Left ventricle myocardium inferior (tissue), 1 donor: ENCODE measurements around the gene GABBR2. TPM values are rescaled to one million over a fixed set of nuclear protein-coding genes. Genes with fewer than 3 reads are reported as not detected.

Experiments used
- DNase-seq: peaks from one replicate; pipeline ENCODE4 v3.0.0-alpha.2; 2020
- H3K27ac ChIP-seq: fragments of 200-600 bp; replicated peaks from 2 replicates; pipeline ENCODE4 v1.8.0; 2021
- H3K27me3 ChIP-seq: fragments of 200-600 bp; 2 replicates; pipeline ENCODE4 v1.8.0; 2021; ENCODE audit warnings: low read depth
- H3K36me3 ChIP-seq: fragments of 200-600 bp; 2 replicates; pipeline ENCODE4 v1.8.0; 2021
- H3K4me1 ChIP-seq: fragments of 200-600 bp; 2 replicates; pipeline ENCODE4 v1.8.0; 2021
- H3K4me3 ChIP-seq: fragments of 200-600 bp; 2 replicates; pipeline ENCODE4 v1.8.0; 2021; ENCODE audit warnings: mild to moderate bottlenecking, moderate library complexity
- H3K9me3 ChIP-seq: fragments of 200-600 bp; replicated peaks from 2 replicates; pipeline ENCODE4 v1.8.0; 2021
- intact Hi-C: fragments of 100-400 bp; cut with micrococcal nuclease; formaldehyde crosslinking; loops from one replicate; pipeline ENCODE4 v1.11.0; 2022
- total RNA-seq: library from RNA; stranded (reverse); fragmentation: NEBNext Ultra II Directional; extraction: Animal tissue kit (Norgen Biotek cat#: 25700); gene quantifications from one replicate; pipeline ENCODE4 v1.2.1, GENCODE V29; 2021
- TF ChIP-seq, protein P1 (sequence below): fragments of 200-600 bp; IDR thresholded peaks from 2 replicates; pipeline ENCODE4 v1.8.0; 2021; ENCODE audit warnings: antibody characterized with exemption, mild to moderate bottlenecking, borderline replicate concordance
- donor health status: DM: no; HTN: yes; CAD: no; lungs with severe emphysema.

The GABBR2 gene
- total RNA-seq, 1 donor from 2014 or later, result 1.1 TPM

DNA sequence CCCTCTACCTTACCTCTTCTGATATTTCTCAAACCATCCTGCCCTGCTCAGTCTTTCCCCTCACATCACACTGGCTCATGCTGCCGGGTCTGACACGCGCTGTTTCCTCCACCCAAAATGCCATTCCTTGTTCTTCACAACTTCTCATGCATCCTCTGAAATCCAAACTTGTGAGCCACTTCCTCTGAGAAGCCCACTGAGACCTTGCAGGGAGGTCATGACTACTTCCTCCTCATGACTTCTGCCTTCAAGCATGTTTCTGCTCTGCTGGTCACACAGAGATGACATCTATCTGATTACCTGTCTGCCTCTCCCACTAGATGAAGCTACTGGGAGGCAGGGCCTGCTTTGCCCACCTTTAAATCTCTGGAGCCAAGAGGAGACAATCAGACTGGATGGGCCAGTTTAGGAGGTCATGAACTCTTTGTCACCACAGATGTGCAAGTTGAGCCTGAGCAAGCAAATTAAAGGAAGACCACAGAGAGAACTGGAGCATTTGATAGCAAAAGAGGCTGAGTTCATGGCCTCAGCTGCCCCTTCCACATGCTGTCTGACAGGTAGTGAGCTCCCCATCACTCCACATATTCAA is 333.5 kb downstream of the GABBR2 start:
- H3K27ac ChIP-seq, result no peak overlapping the region
- peaks cover 10% of the 10 kb centered on the region for H3K4me1 ChIP-seq
- H3K4me3 ChIP-seq, result no peak overlapping the region
- peaks cover 13% of the 10 kb centered on the region for H3K27me3 ChIP-seq
- DNase-seq, result no peak
- intact Hi-C loops, result no loop called here
- H3K9me3 ChIP-seq, result no peaks in the 10 kb centered on the region
- TF ChIP-seq, protein P1, sequence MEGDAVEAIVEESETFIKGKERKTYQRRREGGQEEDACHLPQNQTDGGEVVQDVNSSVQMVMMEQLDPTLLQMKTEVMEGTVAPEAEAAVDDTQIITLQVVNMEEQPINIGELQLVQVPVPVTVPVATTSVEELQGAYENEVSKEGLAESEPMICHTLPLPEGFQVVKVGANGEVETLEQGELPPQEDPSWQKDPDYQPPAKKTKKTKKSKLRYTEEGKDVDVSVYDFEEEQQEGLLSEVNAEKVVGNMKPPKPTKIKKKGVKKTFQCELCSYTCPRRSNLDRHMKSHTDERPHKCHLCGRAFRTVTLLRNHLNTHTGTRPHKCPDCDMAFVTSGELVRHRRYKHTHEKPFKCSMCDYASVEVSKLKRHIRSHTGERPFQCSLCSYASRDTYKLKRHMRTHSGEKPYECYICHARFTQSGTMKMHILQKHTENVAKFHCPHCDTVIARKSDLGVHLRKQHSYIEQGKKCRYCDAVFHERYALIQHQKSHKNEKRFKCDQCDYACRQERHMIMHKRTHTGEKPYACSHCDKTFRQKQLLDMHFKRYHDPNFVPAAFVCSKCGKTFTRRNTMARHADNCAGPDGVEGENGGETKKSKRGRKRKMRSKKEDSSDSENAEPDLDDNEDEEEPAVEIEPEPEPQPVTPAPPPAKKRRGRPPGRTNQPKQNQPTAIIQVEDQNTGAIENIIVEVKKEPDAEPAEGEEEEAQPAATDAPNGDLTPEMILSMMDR, result no peak
- H3K36me3 ChIP-seq, result no peaks in the 10 kb centered on the region

DNA sequence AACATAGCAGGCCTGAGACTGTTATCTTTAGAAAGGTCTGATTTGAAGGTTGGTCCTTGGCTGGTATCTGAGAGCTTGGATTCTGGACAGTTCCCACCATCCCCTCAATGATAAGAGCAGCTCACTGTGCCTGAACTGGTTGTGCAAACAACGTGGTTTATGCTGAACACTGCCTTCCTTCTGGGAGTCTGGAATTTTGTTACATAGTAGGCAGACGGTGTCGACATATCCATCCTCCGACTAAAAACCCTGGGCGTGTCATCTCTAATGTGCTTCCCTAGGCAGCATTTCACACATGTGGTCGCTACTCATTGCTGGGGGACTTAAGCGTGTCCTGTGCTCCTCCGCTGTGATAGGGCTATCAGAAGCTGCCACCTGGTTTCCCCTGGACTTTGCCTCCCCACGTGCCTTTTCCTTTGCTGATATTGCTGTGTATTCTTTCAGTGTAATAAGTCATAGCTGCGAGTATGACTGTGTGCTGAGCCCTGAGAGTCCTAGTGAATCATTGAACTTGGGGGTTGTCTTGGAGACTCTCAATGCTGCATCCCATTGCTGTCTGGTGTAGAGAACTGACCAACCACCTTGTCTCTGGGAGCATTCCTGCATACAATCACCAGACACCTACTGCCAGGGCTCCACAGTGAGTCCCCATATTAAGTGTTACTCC is 334.2 kb downstream of the GABBR2 start:
- Histone ChIP-seq H3K36me3 (no peaks in the 10 kb centered on the region), H3K4me3 (no peak overlapping the region), H3K4me1 (peaks cover 7% of the 10 kb centered on the region), H3K9me3 (no peaks in the 10 kb centered on the region), H3K27me3 (peaks cover 13% of the 10 kb centered on the region), H3K27ac (no peak overlapping the region)
- intact Hi-C loops, result no loop called here
- TF ChIP-seq, protein P1, result no peak
- DNase-seq, result no peak

DNA sequence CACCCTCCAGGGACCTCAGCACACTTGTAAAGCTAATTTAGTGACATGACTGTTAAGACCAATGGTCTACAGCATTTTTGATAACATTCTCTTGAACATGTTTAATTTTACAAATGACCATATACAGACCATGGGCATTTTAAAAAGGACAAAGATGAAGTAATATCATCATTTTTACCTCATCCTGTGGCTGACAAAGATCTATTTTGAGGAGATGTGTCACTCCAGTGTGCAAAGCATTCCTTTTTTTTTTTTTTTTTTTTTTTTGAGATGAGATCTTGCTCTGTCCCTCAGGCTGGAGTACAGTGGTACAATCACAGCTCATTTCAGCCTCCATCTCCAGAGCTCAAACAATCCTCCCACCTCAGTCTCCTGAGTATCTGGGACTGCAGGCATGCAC is 335.1 kb downstream of the GABBR2 start:
- H3K36me3 ChIP-seq, result no peaks in the 10 kb centered on the region
- intact Hi-C loops, result no loop called here
- H3K27me3 ChIP-seq, result peaks cover 22% of the 10 kb centered on the region
- TF ChIP-seq, protein P1, result no peak
- no peak for DNase-seq
- H3K9me3 ChIP-seq, result no peaks in the 10 kb centered on the region
- peaks cover 7% of the 10 kb centered on the region for H3K4me1 ChIP-seq
- H3K27ac ChIP-seq, result no peak overlapping the region
- no peak overlapping the region for H3K4me3 ChIP-seq

DNA sequence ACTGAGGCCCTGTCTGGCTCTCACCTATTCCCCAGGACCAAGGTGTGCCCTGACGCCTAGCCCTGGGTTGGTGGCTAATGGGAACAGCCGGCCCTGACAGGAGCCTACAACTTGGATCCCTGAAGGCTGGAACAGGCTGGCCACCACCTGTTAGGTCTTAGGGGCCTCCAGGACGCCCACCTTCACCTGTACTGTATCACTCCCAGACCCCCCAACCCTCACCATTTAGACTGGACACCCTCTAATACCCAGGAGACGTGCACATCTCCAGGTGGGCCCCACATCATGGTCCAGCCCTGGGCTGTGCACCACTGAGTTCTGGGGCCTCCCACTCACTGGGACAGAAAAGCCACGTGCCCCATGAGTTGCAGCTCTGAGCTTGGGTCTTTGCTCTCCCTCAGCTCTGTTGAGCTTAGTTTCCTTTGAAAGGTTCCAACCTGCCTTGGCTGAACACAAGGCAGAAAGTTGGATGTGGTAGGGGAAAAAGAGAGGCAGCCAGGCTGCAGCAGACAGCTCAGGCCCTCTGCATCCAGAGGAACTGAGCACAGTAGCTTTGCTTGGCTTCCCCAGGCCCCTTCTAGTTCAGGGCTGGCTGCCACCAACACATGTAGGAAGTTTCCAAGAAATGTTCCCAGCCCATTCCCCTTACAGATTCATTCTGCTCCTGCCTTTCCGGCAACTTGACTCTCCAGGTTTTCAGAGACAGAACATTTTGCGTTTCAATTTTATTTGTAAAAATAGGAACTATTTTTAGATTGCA is 336.5 kb downstream of the GABBR2 start:
- peaks cover 34% of the 10 kb centered on the region for H3K27me3 ChIP-seq
- H3K27ac ChIP-seq, result no peak overlapping the region
- H3K4me3 ChIP-seq, result no peak overlapping the region
- intact Hi-C loops, result no loop called here
- H3K36me3 ChIP-seq, result no peaks in the 10 kb centered on the region
- no peaks in the 10 kb centered on the region for H3K9me3 ChIP-seq
- DNase-seq, result no peak
- TF ChIP-seq, protein P1, result no peak
- H3K4me1 ChIP-seq, result peaks cover 7% of the 10 kb centered on the region

DNA sequence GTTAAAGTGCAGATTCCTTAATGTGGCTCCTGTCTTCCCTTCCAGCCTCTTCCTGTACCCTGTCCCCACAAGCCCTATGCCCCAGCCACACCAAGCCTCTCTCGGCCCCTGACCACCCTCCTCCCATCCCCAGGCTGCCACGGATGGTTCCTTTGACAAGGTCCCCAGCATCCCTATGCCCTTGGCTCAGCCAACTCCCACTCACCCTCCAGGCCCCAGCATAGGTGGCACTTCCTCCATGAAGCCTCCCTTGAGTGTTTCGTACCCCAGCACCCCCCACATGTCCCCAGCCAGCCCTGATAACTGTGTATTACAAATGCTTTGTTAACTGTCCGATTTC is 337.8 kb downstream of the GABBR2 start:
- H3K4me1 ChIP-seq, result peaks cover 7% of the 10 kb centered on the region
- H3K4me3 ChIP-seq, result no peak overlapping the region
- intact Hi-C loops, result no loop called here
- H3K9me3 ChIP-seq, result peaks cover 8% of the 10 kb centered on the region
- no peak overlapping the region for H3K27ac ChIP-seq
- peaks cover 37% of the 10 kb centered on the region for H3K27me3 ChIP-seq
- H3K36me3 ChIP-seq, result no peaks in the 10 kb centered on the region
- TF ChIP-seq, protein P1, result no peak
- no peak for DNase-seq
